HepG2 (cell line): ENCODE results near the gene GPR107. TPM values are rescaled to one million over a fixed set of nuclear protein-coding genes. Genes with fewer than 3 reads are reported as not detected.
A peak's percentile ranks its signal among the peaks of the same experiment; 100 is the strongest.

Experiments
- AGO2 ChIP-seq: fragments of 200-400 bp; formaldehyde crosslinking; optimal IDR thresholded peaks from 2 replicates; pipeline ENCODE3; 2017; ENCODE audit warnings: mild to moderate bottlenecking, low read depth, low read length, moderate library complexity
- DNMT3B ChIP-seq: conservative IDR thresholded peaks from 2 replicates; pipeline ENCODE4 v1.6.1; 2016; ENCODE audit warnings: missing biosample characterization, control low read depth
- HDAC1 ChIP-seq: sonication (generic); formaldehyde crosslinking; IDR thresholded peaks from 2 replicates; pipeline ENCODE4 v1.5.1; 2020; ENCODE audit warnings: mild to moderate bottlenecking, missing genetic modification reagents
- IKZF4 ChIP-seq: sonication (generic); formaldehyde crosslinking; IDR thresholded peaks from 2 replicates; pipeline ENCODE4 v1.5.1; 2020; ENCODE audit warnings: borderline replicate concordance, mild to moderate bottlenecking, low read depth, missing genetic modification reagents; ENCODE audit errors: not compliant biosample characterization
- KDM6A ChIP-seq: IDR thresholded peaks from 2 replicates; pipeline ENCODE4 v1.6.1; 2016; ENCODE audit warnings: low read depth
- MIXL1 ChIP-seq: IDR thresholded peaks from 2 replicates; pipeline ENCODE4 v1.6.1; 2016
- ZNF17 ChIP-seq: sonication (generic); formaldehyde crosslinking; IDR thresholded peaks from 2 replicates; pipeline ENCODE4 v1.5.0; 2020; ENCODE audit warnings: mild to moderate bottlenecking, missing genetic modification reagents
- ZNF20 ChIP-seq: sonication (generic); formaldehyde crosslinking; IDR thresholded peaks from 2 replicates; pipeline ENCODE4 v1.4.0; 2020; ENCODE audit warnings: mild to moderate bottlenecking, moderate library complexity, missing genetic modification reagents
- ZNF225 ChIP-seq: sonication (generic); formaldehyde crosslinking; IDR thresholded peaks from 2 replicates; pipeline ENCODE4 v1.4.0; 2020; ENCODE audit warnings: mild to moderate bottlenecking, missing genetic modification reagents
- ZNF337 ChIP-seq: sonication (generic); formaldehyde crosslinking; IDR thresholded peaks from 2 replicates; pipeline ENCODE4 v1.5.1; 2020; ENCODE audit warnings: missing genetic modification reagents, low read depth, mild to moderate bottlenecking, borderline replicate concordance
- ZNF354B ChIP-seq: sonication (generic); formaldehyde crosslinking; IDR thresholded peaks from 2 replicates; pipeline ENCODE4 v1.8.0; 2022; ENCODE audit warnings: mild to moderate bottlenecking, missing genetic modification reagents
- ZNF549 ChIP-seq: sonication (generic); formaldehyde crosslinking; IDR thresholded peaks from 2 replicates; pipeline ENCODE4 v1.5.0; 2020; ENCODE audit warnings: missing genetic modification reagents
- ZNF567 ChIP-seq: sonication (generic); formaldehyde crosslinking; IDR thresholded peaks from 2 replicates; pipeline ENCODE4 v1.8.1; 2023; ENCODE audit warnings: mild to moderate bottlenecking, missing genetic modification reagents, borderline replicate concordance
- ZNF7 ChIP-seq: IDR thresholded peaks from 2 replicates; pipeline ENCODE4 v1.6.1; 2016; ENCODE audit warnings: missing biosample characterization, missing genetic modification reagents
- ZSCAN25 ChIP-seq: sonication (generic); formaldehyde crosslinking; IDR thresholded peaks from 2 replicates; pipeline ENCODE4 v1.8.0; 2022; ENCODE audit warnings: mild to moderate bottlenecking, missing genetic modification reagents
- ZSCAN29 ChIP-seq: sonication (generic); formaldehyde crosslinking; conservative IDR thresholded peaks from 2 replicates; pipeline ENCODE4 v1.4.0; 2020; ENCODE audit warnings: mild to moderate bottlenecking, missing genetic modification reagents
- ZZZ3 ChIP-seq: sonication (generic); formaldehyde crosslinking; IDR thresholded peaks from 2 replicates; pipeline ENCODE4 v1.4.0; 2020; ENCODE audit warnings: missing genetic modification reagents, mild to moderate bottlenecking, borderline replicate concordance
- polyA plus RNA-seq, 8 experiments: library from polyadenylated mRNA; depleted of rRNA in 3 of 8; stranded (reverse) in 7 of 8; unstranded in 1 of 8; fragments of >200 nt; fragmentation: Illumina TruSeq in 4 of 8; extraction: Trizol in 4 of 8; gene quantifications; 2 replicates each; pipeline versions ENCODE4 v1.2.1 to v1.2.3, GENCODE V29; 2011 to 2016; ENCODE audit warnings: low read depth in 4 of 8, missing spikeins in 1 of 8, mixed read lengths in 1 of 8; ENCODE audit not compliant: insufficient read depth in 1 of 8
- total RNA-seq, 5 experiments: library from RNA; depleted of rRNA; stranded (reverse); fragments of >200 nt; fragmentation: Illumina TruSeq; extraction: Trizol; gene quantifications; 2 replicates each; pipeline ENCODE4 v1.2.3, GENCODE V29; 2016; ENCODE audit warnings: low read depth in 1 of 5
- TF ChIP-seq, protein P1 (sequence below): sonication (generic); formaldehyde crosslinking; IDR thresholded peaks from 2 replicates; pipeline ENCODE4 v1.9.0; 2021; ENCODE audit warnings: mild to moderate bottlenecking, missing genetic modification reagents
- TF ChIP-seq, protein P2 (sequence below): conservative IDR thresholded peaks from 2 replicates; pipeline ENCODE4 v1.6.1; 2018; ENCODE audit warnings: missing genetic modification reagents
- TF ChIP-seq, protein P3 (sequence below): IDR thresholded peaks from 2 replicates; pipeline ENCODE4 v1.6.1; 2016; ENCODE audit warnings: control low read depth

Gene GPR107
- total and polyA plus RNA-seq, 2 of the 13 experiments (the other 11 are each of a cell fraction or from before 2014, with no cell fraction given): 22.5 to 24.4 TPM

- TF ChIP-seq, protein P1, sequence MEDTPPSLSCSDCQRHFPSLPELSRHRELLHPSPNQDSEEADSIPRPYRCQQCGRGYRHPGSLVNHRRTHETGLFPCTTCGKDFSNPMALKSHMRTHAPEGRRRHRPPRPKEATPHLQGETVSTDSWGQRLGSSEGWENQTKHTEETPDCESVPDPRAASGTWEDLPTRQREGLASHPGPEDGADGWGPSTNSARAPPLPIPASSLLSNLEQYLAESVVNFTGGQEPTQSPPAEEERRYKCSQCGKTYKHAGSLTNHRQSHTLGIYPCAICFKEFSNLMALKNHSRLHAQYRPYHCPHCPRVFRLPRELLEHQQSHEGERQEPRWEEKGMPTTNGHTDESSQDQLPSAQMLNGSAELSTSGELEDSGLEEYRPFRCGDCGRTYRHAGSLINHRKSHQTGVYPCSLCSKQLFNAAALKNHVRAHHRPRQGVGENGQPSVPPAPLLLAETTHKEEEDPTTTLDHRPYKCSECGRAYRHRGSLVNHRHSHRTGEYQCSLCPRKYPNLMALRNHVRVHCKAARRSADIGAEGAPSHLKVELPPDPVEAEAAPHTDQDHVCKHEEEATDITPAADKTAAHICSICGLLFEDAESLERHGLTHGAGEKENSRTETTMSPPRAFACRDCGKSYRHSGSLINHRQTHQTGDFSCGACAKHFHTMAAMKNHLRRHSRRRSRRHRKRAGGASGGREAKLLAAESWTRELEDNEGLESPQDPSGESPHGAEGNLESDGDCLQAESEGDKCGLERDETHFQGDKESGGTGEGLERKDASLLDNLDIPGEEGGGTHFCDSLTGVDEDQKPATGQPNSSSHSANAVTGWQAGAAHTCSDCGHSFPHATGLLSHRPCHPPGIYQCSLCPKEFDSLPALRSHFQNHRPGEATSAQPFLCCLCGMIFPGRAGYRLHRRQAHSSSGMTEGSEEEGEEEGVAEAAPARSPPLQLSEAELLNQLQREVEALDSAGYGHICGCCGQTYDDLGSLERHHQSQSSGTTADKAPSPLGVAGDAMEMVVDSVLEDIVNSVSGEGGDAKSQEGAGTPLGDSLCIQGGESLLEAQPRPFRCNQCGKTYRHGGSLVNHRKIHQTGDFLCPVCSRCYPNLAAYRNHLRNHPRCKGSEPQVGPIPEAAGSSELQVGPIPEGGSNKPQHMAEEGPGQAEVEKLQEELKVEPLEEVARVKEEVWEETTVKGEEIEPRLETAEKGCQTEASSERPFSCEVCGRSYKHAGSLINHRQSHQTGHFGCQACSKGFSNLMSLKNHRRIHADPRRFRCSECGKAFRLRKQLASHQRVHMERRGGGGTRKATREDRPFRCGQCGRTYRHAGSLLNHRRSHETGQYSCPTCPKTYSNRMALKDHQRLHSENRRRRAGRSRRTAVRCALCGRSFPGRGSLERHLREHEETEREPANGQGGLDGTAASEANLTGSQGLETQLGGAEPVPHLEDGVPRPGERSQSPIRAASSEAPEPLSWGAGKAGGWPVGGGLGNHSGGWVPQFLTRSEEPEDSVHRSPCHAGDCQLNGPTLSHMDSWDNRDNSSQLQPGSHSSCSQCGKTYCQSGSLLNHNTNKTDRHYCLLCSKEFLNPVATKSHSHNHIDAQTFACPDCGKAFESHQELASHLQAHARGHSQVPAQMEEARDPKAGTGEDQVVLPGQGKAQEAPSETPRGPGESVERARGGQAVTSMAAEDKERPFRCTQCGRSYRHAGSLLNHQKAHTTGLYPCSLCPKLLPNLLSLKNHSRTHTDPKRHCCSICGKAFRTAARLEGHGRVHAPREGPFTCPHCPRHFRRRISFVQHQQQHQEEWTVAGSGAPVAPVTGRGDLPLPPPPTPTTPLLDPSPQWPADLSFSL (CRISPR knock-in tag): no peak
- 0 out of 2 replicates have a peak, but pooled peaks have one; percentile 25 for TF ChIP-seq ZNF20 (CRISPR knock-in tag)
- TF ChIP-seq DNMT3B (CRISPR knock-in tag): peak; percentile 59; the same call in 1 of the 2 replicates
- TF ChIP-seq KDM6A (CRISPR knock-in tag): no peak
- no peak for TF ChIP-seq ZNF567
- no peak for TF ChIP-seq ZNF354B
- no peak for TF ChIP-seq IKZF4 (CRISPR knock-in tag)
- TF ChIP-seq, protein P2, sequence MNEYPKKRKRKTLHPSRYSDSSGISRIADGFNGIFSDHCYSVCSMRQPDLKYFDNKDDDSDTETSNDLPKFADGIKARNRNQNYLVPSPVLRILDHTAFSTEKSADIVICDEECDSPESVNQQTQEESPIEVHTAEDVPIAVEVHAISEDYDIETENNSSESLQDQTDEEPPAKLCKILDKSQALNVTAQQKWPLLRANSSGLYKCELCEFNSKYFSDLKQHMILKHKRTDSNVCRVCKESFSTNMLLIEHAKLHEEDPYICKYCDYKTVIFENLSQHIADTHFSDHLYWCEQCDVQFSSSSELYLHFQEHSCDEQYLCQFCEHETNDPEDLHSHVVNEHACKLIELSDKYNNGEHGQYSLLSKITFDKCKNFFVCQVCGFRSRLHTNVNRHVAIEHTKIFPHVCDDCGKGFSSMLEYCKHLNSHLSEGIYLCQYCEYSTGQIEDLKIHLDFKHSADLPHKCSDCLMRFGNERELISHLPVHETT: no peak
- TF ChIP-seq HDAC1 (CRISPR knock-in tag): peak; percentile 54; the same call in 1 of the 2 replicates
- TF ChIP-seq MIXL1 (CRISPR knock-in tag): no peak
- TF ChIP-seq ZNF337 (CRISPR knock-in tag): no peak
- TF ChIP-seq ZNF549: no peak
- no peak for TF ChIP-seq ZNF7 (CRISPR knock-in tag)
- TF ChIP-seq ZSCAN25 (CRISPR knock-in tag): peak; percentile 65
- no peak for TF ChIP-seq ZZZ3 (CRISPR knock-in tag)
- no peak for TF ChIP-seq AGO2
- 0 out of 2 replicates have a peak, but pooled peaks have one; percentile 39 for TF ChIP-seq ZSCAN29 (CRISPR knock-in tag)
- TF ChIP-seq, protein P3, sequence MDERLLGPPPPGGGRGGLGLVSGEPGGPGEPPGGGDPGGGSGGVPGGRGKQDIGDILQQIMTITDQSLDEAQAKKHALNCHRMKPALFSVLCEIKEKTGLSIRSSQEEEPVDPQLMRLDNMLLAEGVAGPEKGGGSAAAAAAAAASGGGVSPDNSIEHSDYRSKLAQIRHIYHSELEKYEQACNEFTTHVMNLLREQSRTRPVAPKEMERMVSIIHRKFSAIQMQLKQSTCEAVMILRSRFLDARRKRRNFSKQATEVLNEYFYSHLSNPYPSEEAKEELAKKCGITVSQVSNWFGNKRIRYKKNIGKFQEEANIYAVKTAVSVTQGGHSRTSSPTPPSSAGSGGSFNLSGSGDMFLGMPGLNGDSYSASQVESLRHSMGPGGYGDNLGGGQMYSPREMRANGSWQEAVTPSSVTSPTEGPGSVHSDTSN (CRISPR knock-in tag): no peak
- TF ChIP-seq ZNF17 (CRISPR knock-in tag): no peak
- TF ChIP-seq ZNF225: 0 out of 2 replicates have a peak, but pooled peaks have one; percentile 39
Observed at GRCh38 chr9:130043654-130044623, 9.8 kb upstream of the GPR107 start (continued).
